Left cardiac atrium (tissue), 4 donors: ENCODE data around the gene S100A9. TPM values are rescaled to one million over a fixed set of nuclear protein-coding genes. Genes with fewer than 3 reads are reported as not detected.
"Not testable (repeated sequence)": the region's sequence is repeated elsewhere in the genome, so short reads cannot be mapped to it uniquely, and the experiment has no call there.

Experiments
- ATAC-seq, 2 donors: fragments of 200-7000 bp; cut with Tn5 transposase; one replicate each; pipeline ENCODE4 v1.9.1; 2020; ENCODE audit warnings: mild to moderate bottlenecking in 2 of 2, moderate library complexity in 2 of 2
- DNase-seq: peaks from one replicate; pipeline ENCODE4 v3.0.0-alpha.2; 2020
- intact Hi-C, 2 donors: fragments of 100-400 bp; cut with DNase I; formaldehyde crosslinking; loops; one replicate each; pipeline versions ENCODE4 v1.14.1 to v1.15.1; 2022 to 2023
- total RNA-seq, 2 donors: library from RNA; stranded (reverse); fragmentation: NEBNext Ultra II Directional; extraction: Animal tissue kit (Norgen Biotek cat#: 25700); gene quantifications; one replicate each; pipeline ENCODE4 v1.2.1, GENCODE V29; 2021
- donor health status: DM: no; HTN: yes; CAD: no.
- donor health status: DM: no; HTN: yes; CAD: no; lungs with severe emphysema.
- donor health status: DM: yes; HTN: yes; CAD: no.
- donor health status: Dilated cardiomyopathy.

S100A9 gene
- total RNA-seq, 2 donors from 2014 or later, result 184 to 529 TPM

GRCh38 chr1:153343811-153344717 lies 13.6 kb upstream of the S100A9 start:
- DNase-seq, result no peak
- intact Hi-C loops, result no loop called here

GRCh38 chr1:153344718-153345025 lies 13.0 kb upstream of the S100A9 start:
- intact Hi-C loops, result no loop called here
- ATAC-seq, result peak in 1 of 2 donors; percentile 15
- DNase-seq, result no peak

More at GRCh38 chr1:153343811-153344717, 13.6 kb upstream of the S100A9 start:
- no peak for ATAC-seq

- intact Hi-C loops, result no loop called here
- ATAC-seq, result no peak
Measured at GRCh38 chr1:153345187-153346076, 12.2 kb upstream of the S100A9 start.

GRCh38 chr1:153346077-153346723 lies 11.5 kb upstream of the S100A9 start:
- DNase-seq, result no peak
- intact Hi-C loops, result no loop called here
- ATAC-seq, result no peak

More at GRCh38 chr1:153345187-153346076, 12.2 kb upstream of the S100A9 start:
- no peak for DNase-seq

DNA sequence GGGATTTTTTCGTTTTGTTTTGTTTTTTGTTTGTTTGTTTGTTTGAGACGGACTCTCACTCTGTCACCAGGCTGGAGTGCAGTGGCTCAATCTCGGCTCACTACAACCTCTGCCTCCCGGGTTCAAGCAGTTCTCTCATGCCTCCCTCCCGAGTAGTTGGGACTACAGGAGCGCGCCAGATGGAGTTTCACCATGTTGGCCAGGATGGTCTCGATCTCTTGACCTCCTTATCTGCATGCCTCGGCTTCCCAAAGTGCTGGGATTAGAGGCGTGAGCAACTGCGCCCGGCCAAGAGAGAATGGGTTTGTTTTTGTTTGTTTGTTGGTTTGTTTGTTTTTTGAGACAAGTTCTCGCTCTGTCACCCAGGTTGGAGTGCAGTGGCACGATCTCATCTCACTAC lies 10.6 kb upstream of the S100A9 start:
- DNase-seq, intact Hi-C loops, ATAC-seq: not testable (repeated sequence)

DNA sequence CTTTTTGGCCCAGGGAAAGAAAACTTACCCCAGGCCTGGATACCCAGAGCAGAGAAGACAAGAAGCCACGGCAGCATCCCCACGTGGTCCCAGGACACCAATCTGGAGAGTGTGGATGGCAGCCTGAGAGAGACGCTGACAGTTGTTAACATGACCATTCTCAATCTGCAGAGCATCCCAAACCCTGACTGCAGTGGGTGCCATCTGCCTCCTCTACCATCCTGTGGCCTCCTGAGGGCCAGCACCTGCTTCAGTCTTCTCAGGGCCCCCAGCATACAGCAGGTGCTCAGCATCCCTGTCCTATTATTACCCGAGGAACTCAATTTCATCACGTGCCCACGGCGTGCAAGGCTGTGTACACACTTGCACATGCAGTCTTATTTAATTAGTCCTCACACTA lies 9.8 kb upstream of the S100A9 start:
- intact Hi-C loops, result no loop called here
- no peak for ATAC-seq
- no peak for DNase-seq

DNA sequence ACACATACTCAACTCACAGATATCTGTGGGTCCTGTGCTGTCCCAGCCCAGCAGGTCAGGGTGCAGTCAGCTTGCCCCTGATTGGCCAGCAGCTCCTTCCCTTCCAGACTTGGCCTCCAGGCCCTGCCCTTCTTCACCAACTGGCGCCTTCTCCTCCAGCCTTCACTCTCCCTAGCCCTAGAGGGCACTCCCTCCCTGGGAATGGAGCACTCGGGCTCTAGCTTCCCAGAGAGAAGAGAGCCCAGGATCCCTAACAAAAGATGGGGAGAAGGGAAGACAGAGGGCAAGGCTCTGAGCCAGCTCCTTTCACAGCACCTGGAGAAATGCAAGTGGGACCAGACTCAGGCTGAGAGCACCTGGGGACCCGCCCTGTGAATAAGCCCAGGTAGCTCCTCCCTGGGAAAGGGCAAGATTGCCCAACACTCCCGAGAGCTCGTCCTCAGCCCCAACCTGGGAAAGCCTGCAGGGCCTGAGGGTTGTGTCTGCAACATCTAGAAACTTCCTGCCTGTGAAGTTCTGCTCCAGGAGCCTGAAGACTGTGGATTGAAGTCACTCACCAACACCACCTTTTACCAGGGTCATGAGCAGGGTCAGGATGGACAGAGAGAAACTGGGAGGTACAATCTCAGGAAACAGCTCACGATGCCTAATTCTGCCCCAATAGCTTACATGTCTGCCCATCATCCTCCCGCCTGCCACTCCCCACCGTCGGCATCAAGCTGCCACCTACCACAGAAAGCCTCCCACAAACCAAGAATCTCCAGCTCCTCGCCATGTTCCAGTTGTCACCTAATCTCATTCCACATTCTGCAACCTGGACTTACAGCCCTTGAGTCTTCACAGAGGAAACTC lies 8.9 kb upstream of the S100A9 start, which contains the start of gene PGLYRP4:
Gene PGLYRP4, minus strand, starts transcription at position 331 of the 852 bp plus-strand sequence. CDS start 909 bp downstream, outside the sequence.
- ATAC-seq (no peak), DNase-seq (no peak)
- intact Hi-C loops, result no loop called here

GRCh38 chr1:153349363-153350320 lies 8.0 kb upstream of the S100A9 start:
- intact Hi-C loops, result loop anchor here (5.0 kb wide), 2 partner anchors 143 to 218 kb away; partner anchors contain the start of gene S100A2 (in 1 of the 2)

GRCh38 chr1:153350321-153350957 lies 7.2 kb upstream of the S100A9 start:
- DNase-seq, result no peak
- intact Hi-C loops, result loop anchor here (5.0 kb wide), 2 partner anchors 142 to 217 kb away; partner anchors contain the start of gene S100A2 (in 1 of the 2)
- no peak for ATAC-seq

More at GRCh38 chr1:153349363-153350320, 8.0 kb upstream of the S100A9 start:
- ATAC-seq (no peak), DNase-seq (no peak)

DNA sequence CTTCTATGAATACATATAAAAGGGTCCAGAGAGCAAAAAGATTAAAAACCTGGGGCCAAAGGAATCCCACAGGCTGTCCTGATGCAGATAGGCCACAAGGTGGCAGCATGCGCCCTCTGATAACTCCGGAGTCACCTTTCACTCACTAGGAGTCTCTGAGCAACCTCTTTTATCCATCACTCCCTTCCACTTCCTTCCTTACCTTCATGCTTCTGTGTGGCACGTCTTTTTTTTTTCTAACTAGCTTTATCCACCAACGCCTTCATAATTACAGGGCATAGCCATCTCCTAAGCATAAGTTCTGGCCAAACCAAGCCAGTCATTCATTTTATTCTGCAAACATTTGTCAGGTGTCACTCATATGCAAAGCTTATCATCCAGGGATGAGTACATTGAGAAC lies 5.1 kb upstream of the S100A9 start:
- ATAC-seq, result peak; percentile 75 to 82
- DNase-seq, result peak; percentile 72
- intact Hi-C loops, result loop anchor here (1.0 to 5.0 kb wide), 3 partner anchors 140 to 215 kb away; partner anchors contain the start of gene S100A2 (in 1 of the 2)

DNA sequence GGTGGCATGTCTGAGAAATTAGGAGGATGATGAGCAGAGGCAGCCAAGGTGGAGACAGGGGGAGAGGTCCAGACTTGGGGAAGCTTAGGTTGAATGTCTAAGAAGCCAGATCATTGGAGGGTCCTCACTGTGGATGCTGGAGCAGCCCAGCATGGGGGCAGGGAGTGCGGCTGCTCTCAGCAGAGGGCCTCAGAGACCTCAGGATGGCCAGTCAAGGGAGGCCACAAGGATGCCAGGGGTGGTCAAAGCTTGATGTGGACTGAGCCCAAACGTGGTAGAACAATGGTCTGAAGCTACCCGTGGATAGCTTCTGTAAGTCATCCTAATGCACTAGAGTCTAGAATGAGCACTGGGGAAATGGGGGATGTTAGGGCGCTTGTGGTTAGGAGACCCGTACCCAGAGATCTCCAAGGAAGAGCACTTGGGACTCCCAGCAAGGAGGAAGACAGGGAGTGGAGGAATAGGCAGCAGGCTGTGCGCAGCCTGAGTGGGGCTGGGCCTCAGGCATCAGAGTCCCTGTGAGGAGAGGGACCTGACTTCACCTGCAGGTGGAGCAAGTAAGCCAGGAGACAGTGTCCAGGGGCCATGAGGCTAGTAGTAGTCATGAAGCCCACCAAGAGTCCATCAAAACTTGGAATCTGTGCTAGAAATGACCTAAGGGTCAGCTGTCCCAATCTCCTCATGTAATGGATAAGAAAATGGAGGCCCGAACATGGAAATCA lies 4.3 kb upstream of the S100A9 start:
- ATAC-seq, result peak in 1 of 2 donors; percentile 5
- intact Hi-C loops, result loop anchor here (5.0 kb wide), 2 partner anchors 139 to 214 kb away; partner anchors contain the start of gene S100A2 (in 1 of the 2)
- DNase-seq, result no peak

DNA sequence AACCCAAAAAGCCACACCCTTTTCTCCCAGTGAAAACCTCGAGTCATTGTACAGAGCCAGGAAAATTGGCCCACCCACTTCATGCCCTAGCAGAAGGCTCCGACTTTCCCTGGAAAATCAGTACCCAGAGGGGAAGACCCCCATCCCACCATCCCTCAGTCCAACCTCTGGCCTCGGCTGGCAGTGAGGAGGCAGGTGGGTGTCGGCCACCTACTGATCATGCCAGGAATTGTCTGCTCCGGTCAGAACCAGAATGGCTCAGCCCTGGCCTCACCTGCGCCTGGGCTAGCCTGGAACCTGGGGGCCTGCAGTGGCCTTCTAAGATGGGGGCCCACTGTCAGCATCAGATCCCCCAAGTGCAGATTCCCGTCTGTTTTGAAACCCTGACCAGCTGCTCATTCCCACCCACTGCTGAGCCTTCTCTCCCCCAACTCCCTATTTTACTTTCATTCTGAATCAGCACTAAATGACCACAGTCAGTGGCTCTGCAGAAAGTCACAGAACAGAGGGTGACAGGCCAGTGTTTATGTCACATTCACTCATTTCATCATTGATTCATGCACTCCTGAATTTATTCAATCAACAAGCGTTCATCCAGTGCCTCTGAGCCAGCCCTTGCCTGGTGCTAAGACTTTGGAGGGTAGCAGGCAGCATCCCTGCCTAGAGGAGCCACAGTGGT lies 3.0 kb upstream of the S100A9 start:
- ATAC-seq (no peak), DNase-seq (no peak)
- intact Hi-C loops, result loop anchor here (5.0 kb wide), 2 partner anchors 138 to 213 kb away; partner anchors contain the start of gene S100A2 (in 1 of the 2)

DNA sequence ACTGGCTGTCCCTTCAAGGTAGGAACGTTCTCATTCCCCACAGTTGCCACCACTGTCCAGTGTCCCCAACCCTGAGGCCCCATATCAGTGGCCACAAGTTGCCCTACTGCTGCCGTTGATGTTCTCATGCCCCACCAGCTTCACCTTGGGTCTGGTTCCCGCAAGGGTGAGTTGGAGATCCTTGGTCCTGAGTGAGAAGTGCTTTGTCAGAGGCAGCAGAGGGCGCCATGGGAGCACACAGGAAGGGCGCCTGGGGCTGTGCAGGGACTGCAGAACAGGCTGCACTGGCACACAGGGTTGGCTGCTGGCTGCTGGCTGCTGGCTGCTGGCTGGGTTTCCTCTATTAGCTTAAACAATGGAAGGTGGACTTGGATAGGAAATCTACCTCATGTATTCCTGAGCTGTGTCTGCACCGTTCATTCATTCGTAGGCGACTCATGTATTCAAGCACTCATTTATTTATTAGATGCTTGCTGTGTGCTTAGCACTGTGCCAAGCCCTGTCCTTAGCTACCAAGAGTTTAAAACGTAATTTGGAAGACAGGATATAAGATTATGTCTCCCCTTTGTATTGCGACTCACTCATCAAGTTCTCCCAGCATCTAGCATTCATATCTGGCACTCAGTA lies 2.1 kb upstream of the S100A9 start:
- intact Hi-C loops, result no loop called here
- peak; percentile 60 for DNase-seq
- ATAC-seq, result peak in 1 of 2 donors; percentile 75

GRCh38 chr1:153356392-153357075 lies 1.1 kb upstream of the S100A9 start:
- DNase-seq, result no peak
- no peak for ATAC-seq
- intact Hi-C loops, result no loop called here
